GM19025 (cell line): ENCODE results near the gene CHRNA7.
"Not testable (repeated sequence)": the region's sequence is repeated elsewhere in the genome, so short reads cannot be mapped to it uniquely, and the experiment has no call there.

Experiments
- ATAC-seq: cut with Tn5 transposase; IDR thresholded peaks from one replicate; pipeline ENCODE4 v1.9.1; 2021; ENCODE audit warnings: mild to moderate bottlenecking, low read depth, moderate library complexity; ENCODE audit not compliant: unreplicated experiment

CHRNA7 gene

DNA sequence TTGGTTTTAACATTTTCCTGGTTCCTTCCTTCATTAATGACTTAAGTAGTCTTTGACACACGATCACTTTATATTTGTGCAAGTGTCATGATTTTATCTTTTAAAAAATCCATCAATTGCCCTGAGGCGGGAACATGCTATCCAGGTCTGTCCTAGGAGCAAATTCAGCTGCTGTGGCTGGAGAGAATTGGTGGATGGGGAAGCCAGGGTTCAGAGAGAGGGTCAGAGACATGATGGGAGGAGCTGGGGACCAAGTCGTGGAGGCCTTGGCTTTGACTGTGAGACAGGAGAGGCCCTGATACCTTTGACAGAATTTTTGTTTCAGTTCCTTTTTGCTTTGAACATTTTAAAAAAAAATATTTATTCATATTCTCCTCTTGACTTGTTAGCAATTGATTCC is 89.0 kb downstream of the CHRNA7 start:
- no peak for ATAC-seq

DNA sequence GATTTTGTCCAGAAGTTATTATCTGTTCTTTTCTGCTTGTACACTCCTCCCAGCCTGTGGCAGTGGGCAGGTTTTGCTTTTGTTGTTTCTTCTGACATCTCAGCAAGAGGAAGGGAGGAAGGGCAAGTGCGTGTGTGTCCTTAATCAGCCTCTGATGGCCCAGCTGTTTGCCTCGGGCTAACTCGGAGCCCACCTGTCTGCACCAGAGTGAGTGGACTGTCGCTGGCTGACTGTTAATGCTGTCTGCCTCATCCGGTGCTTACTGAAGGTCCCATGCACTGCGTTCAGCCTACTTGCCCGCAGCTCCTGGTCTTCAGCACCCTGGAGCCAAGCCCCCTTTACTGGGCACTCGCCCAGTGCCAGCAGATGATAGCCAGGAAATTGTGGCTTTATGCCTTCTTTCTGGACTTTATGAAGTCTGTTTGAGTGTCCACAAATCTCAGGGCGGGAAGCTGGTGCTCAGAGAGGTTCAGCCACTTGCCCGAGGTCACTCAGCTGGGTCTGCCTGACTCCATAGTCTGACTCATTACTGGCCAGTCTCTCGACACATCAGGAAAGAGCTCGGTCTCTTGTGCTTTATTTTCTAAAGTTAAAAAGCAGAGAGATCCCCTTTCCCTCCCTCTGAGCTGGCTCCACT is 89.5 kb downstream of the CHRNA7 start:
- no peak for ATAC-seq

DNA sequence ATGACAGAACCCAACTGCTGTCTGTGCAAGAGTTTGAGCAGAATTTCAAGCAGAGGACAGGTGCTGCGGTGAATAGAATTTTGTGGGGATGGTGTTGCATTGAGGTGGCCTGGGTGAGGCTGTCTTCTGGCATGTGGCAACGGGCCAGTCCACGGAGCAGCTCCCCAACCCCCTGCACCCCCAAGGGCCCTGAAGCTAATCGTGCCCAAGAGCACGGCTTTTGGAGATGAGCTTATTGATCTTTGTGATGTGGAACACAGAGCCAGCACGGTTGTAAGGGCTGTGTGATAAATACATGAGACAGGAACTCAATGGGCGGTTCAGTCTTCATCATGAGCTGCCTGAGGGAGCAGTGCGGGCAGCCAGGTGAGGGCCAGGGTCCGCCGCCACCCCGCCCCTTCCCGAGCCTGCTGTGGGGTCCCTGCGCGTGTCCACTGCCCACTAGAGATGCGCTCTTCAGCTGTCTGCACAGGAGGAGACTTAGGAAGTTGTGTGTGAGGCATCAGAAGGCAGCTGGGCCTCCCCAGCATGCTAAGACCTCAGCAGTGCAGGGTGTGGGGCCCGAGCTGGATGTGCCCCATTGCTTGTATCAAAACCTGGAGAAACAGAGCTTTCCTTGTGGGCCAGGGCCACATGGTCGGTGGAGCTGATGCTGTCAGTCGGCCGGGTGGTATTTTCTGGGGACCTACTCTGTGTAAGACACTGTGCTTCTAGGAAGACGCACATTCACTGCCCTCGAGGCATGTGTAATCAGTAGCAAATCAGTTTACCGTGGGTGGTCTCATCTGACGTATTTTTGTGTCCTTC is 90.5 kb downstream of the CHRNA7 start:
- ATAC-seq, result no peak

DNA sequence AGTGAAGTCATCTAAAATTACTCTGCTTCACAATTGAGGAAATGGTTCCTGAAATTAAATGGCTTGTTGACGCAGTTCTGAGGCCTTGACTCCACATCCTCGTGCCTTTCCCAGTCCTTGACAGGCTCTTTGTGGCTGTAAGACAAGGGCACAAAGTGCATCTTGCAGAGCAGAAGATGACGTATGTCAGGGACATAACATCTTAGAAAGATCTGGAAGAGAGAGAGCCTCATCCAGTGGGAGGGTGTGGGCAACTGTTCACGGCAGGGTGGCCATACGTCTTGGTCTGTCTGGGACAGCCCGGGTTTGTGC is 91.0 kb downstream of the CHRNA7 start:
- ATAC-seq, result no peak

DNA sequence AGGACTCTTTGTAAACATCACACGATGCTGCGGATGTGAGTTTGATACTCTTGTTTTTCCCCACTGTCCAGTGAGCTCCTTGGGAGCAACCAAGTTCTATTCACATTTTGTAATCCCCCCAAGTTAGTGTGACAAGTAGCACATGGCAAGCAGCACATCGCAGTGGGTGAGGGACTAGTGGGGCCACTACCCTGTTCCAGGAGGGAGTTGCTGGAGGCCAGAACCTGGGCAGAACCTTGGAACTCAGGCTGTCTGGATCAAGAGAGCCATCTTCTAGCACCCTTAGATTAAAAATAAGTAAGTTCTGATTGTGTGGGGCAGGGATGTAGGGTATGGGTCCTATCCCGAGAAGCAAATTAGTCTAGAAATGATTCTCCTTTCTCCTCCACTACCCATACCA is 91.7 kb downstream of the CHRNA7 start:
- no peak for ATAC-seq

DNA sequence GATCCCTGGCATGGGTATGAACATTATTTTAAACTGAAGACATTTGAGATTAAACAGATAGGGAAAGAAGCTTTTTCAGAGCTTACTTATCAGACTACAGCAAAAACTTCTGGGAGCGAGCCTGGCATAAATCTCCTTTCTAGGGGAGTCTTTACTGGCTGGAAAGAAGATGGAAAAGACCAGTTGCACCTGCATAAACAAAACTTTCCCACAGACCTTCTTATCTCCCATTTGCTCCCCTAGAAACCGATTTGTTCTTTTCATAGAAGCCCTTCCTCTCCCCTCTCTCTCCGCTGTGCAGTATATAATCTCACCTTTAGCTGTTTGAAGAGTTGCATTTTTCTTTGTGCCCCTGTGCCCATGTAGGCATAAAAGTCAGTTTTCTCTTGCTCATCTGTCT is 93.2 kb downstream of the CHRNA7 start:
- no peak for ATAC-seq

DNA sequence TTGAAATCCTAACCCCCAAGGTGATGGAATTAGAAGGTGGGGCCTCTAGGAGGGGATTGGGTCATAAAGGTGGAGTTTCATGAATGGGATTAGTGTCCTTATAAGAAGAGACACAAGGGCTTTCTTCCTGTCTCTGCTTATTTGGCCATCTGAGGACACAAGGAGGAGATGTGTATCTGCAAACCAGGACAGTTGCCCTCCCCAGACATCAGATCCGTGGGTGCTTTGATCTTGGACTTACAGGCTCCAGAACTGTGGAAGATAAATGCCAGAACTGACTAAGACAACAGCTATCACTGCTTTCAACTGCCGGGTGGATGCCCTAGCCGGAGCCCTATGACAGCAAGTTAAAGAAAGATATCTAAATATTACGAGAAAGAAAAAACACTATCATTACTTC is 94.4 kb downstream of the CHRNA7 start:
- ATAC-seq, result no peak

DNA sequence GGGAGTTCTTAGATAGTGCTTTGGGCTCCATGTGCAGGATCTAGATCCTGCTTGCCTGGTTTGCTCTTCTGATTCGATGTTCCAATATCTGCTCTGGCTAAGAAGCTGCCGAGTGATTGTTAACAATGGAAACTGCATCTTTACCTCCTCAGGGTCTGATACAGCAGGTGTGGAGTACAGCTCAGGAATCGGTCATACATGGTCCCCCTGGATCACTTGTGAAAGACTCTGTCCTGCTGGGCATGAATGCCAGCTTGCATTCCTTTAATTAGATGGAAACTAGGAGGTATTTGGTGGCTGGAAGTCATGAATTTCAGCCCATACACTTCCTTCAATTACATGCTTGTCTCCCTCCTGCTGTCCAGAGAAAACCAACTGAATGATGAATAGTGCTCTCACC is 95.3 kb downstream of the CHRNA7 start:
- no peak for ATAC-seq

DNA sequence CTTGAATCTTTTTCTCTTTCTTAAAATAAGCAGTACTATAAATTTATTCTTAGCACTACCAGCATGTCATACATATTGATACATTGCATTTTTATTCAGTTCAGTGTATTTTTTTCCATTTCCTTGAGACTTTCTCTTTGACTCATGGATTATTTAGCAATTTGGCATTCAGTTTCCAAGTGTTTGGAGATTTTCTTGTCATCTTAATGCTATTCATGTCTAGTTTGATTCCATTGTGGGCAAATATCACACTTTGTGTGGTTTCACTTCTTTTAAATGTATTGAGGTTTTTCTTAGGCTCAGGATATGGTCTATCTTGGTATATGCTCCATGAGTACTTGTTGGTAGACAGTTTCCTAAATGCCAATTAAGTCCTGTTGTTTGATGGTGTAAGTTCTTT is 99.5 kb downstream of the CHRNA7 start:
- no peak for ATAC-seq

DNA sequence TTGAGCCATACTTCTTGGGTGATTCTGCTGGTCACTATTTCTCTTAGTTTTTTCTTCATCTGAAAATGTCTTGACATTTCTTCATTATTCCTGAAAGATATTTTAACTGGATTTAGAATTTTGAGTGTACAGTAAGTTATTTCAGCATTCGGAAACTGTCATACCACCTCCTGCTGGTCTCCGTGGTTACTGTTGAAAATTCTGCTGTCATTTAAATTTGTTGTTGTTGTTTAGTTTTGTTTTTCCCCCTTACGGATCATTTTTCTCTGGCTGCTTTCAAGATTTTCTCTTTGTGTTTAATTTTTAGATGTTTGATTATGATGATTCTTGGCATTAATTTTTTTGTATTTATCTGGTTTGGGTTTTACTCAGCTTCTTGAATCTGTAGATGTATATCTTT is 100.5 kb downstream of the CHRNA7 start:
- ATAC-seq, result no peak

DNA sequence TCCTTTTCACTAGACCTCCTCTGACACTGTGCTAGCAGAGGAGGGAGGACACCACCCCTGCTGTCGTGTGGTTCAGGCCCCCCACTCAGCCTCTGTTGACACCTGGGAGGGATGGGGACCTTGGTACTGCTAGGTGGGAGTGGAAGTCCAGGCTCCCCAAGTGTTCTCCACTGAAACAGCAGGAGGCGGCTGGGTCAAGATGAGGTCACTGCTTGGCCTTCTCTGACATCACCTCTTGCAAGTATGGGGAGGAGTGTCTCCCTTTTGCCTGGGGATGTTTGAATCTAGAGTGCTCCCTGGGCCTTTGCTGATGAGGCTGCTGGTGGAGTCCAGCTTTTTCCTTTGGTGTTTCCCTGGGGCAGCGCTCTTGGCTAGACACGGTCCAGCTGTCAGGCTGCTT is 101.5 kb downstream of the CHRNA7 start:
- no peak for ATAC-seq

DNA sequence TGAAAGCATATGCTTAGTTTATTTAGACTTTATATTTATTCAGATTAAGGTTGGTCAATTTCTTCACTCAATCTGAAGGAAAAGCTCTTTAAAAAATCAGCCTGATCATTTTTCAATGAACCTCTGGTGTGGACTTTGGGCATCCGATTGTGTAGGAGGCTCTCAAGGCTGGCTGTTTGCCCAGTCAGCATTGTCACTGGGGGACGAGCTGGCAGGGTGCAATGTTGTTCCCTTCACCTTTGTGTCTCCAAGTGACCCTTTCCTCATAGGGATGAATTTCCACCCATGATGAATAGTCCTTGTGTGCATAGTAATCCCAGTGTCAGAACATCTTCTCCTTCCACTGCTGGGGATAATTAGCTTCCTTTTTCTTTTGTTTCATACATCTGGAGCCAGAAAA is 102.5 kb downstream of the CHRNA7 start:
- ATAC-seq, result no peak

DNA sequence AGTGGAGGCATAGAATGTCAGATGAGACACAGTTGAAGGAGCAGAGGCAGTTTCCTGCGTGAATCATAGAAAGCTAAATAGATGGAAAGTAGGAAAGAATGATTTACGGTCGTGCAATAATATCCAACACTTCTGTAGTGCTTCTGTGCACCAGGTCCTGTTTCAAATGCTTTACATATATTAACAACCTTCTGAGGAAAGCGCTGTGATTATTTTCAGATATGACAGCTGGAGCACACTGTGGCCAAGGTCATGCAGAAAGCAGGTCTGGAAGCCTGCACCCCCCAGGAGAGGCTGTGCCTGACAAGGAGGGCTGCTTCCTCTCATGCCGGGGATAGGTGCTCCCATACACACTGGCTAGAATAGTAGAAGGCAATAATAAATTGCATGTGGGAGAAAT is 104.5 kb downstream of the CHRNA7 start:
- no peak for ATAC-seq

DNA sequence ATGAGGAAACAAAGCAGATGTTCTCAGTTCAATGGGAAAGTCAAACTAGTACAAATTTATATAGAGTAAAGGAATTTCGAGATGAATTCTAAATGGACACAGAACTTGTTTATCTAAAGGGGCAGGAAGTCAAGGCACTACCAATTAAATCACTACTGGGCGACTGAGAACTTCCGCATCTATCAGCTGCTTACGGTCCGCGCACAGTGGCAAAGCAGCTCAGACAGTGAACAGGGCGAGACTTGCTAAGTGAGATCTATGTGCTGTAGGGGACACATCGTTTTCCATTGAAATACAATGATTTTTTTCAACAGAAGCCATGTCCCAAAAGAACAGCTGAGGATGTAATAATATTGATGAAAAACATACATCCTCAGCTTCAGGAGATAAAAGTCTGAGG is 105.0 kb downstream of the CHRNA7 start:
- no peak for ATAC-seq

DNA sequence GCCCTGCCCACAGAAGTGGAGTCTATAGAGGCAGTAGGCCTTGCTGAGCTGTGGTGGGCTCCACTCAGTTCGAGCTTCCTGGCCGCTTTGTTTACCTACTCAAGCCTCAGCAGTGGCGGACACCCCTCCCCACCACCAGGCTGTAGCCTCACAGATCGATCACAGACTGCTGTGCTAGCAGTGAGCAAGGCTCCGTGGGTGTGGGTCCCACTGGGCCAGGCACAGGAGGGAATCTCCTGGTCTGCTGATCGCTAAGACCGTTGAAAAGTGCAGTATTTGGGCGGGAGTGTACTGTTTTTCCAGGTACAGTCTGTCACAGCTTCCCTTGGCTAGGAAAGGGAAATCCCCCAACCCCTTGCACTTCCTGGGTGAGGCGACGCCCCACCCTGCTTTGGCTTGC is 115.2 kb downstream of the CHRNA7 start:
- ATAC-seq, result not testable (repeated sequence)

DNA sequence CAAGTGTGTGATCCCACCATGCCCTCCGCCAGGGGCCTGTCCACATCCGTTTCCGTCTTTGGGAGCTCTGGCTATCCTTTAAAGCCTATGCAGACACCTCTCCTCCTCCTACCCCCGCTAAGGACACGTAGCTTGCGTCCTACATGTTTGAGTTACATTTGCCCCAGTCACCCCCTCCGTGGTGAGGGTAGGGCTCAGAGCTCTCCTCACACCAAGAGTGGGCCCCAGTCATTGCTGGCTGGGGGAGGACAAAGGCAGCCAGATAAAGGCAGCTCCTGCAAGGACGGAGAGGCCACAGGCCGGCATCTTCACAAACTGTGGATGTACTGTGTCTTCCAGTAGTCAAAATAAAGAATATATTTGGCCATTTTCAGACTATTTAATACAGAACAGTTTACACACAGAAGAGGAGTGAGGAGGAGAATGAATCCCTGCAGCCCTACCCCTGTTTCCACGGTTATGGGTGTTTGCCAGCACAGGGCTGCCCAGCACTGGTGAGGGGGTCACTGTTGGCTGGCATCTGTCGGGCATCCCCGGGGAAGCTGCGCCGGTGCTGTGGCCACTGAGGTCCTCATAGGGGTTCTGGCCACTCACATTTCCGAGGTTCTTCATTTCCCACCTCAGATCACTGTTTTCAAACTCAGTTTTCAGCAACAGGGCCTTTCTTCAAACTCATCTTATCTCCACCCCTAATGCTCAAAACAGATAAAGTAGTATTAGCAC is 118.7 kb downstream of the CHRNA7 start:
- ATAC-seq, result no peak

DNA sequence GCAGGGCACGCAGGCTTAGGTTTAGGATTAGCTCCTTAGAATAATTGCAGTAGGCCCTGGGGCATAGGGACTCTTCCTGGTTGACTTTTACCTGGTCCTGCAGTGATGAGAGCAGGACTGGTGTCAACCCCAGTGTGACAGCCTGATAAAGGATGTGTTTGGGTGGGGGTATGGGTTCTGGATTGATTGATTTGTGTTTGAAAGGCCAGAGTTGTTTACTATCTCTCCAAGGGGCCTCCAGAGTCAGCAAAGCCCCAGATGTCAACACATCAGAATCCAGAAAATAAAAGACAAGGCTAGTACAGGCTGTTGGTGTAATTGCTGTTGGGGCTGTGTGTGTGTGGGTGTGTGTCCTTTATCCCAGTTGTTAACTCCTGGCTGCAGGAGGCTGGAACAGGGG is 122.3 kb downstream of the CHRNA7 start:
- no peak for ATAC-seq

DNA sequence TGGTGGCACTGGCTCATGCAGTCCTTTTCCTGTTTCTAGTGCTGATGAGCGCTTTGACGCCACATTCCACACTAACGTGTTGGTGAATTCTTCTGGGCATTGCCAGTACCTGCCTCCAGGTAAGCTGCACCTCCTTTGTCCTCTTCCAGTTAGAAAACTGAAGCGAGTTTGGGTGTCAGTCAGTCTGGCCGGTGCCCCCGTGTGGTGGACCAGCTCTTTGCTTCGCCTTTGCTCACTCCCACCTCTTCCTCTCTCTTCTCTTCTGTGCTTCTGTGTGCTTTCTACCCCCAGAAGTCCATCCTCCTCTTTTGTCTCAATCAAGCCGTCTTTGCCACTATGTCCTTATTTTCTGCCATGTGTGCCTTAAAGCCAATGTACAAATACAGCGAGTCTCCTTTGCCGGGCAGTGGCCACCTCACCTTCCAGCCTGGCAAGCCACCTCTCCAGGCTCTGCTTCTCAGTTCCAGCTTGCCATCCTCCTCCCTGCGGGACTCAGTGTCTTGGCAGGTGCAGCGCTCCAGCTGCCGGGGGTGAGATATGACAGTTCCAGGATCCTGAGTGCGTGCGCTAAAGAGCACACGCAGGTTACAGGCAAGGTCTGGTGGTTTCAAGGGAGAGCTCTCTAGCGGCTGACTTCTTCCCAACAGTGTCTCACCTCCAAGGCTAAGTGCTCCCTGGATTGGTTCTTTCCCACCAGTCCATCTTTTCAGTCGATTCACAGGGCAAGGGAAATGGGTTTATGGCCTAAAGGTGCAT is 123.7 kb downstream of the CHRNA7 start:
- not testable (repeated sequence) for ATAC-seq

DNA sequence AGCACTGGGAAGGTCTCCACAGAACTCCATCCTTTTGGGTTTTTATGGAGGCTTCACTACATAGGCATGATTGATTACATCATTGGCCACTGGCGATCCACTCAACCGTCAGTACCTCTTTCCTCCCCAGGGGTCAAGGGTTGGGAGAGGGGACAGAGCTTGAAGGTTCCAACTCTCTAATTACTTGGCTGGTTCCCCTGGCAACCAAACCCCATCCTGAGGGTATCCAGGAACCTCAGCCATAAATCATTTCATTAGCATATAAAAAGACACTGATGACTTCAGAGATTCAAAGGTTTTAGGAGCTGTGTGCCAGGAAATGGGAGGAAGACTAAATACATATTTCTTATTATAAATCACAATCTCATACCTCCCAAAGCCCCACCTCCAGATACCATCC is 131.8 kb downstream of the CHRNA7 start:
- ATAC-seq, result not testable (repeated sequence)

DNA sequence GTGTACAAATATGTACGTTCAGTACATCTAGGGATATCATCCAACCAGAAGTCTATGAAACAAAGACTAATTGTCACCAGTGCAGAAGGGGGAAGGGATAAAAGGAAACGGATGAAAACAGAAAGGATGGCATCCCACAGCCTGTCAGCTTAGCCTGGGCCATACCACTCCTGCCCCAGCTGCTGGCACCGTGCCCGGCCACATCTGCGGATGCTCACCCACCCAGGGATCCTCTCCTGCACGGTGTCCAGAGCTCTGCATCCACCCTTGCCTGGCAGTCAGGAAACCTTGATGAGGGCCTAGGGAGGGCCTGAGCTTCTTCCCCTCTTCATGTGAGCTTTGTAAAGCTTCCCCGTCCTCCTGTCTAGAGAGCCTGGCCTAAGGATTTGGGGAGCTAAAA is 133.8 kb downstream of the CHRNA7 start:
- ATAC-seq, result not testable (repeated sequence)

DNA sequence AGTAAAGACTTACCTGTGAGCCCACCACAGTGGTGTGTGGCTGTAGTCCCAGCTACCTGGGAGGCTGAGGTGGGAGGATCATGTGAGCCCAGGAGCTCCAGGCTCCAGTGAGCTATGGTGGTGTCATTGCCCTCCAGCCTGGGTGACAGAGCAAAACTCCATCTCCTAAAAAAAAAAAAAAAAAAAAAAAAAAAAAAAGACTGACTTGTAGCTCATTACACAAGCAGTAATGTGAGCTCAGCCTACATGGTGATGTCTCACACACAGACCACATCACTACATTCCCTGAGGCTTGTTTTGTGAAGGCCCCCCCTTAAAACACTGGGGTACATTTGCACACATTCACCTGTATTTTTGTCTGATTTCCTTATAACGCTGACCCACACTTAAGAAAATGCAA is 134.4 kb downstream of the CHRNA7 start:
- ATAC-seq, result not testable (repeated sequence)
